Activated naive CD4-positive, alpha-beta T cell treated with anti-CD3 and anti-CD28 coated beads for 36 hours (primary cell): ENCODE data around the gene CDH24. TPM values are rescaled to one million over a fixed set of nuclear protein-coding genes. Genes with fewer than 3 reads are reported as not detected.

Experiments
- CTCF ChIA-PET: fragments of 350-600 bp; sonication (Branson Sonifier 250); formaldehyde crosslinking; loops from one replicate; lab custom pipeline; 2021; ENCODE audit warnings: antibody characterized with exemption; lab: Charles Lee
- DNase-seq: peaks from one replicate; pipeline ENCODE4 v3.0.0-alpha.2; 2020
- H3K27ac Mint-ChIP-seq: one replicate; pipeline ENCODE4 v1.8.0; 2021; ENCODE audit warnings: mild to moderate bottlenecking, mixed read lengths
- H3K27me3 Mint-ChIP-seq: one replicate; pipeline ENCODE4 v1.8.0; 2021; ENCODE audit warnings: low read depth, mixed read lengths
- H3K36me3 Mint-ChIP-seq: one replicate; pipeline ENCODE4 v1.8.0; 2021; ENCODE audit warnings: low read depth, mixed read lengths
- H3K4me1 Mint-ChIP-seq: one replicate; pipeline ENCODE4 v1.8.0; 2021; ENCODE audit warnings: low read depth, mixed read lengths
- H3K4me3 Mint-ChIP-seq: one replicate; pipeline ENCODE4 v1.8.0; 2021; ENCODE audit warnings: mild to moderate bottlenecking, moderate library complexity, mixed read lengths
- H3K9me3 Mint-ChIP-seq: one replicate; pipeline ENCODE4 v1.8.0; 2021; ENCODE audit warnings: mixed read lengths
- intact Hi-C: fragments of 100-400 bp; cut with micrococcal nuclease; formaldehyde crosslinking; loops from one replicate; pipeline ENCODE4 v1.15.1; 2023
- total RNA-seq, 2 experiments: library from RNA; stranded (reverse); gene quantifications; one replicate each; pipeline ENCODE4 v1.2.3, GENCODE V29; 2021

The CDH24 gene
- total RNA-seq = 1 to 10 TPM; 1.3 to 1.4 TPM

GRCh38 chr14:23056956-23057756 lies at the start of gene CDH24:
CDH24 (minus strand) TSS chr14:23057520; CDS start chr14:23055733, 1,787 bp downstream.
- peaks cover 16% of the 10 kb centered on the region for H3K4me1 Mint-ChIP-seq
- CTCF ChIA-PET = interaction anchor here (0.5 to 21.5 kb wide), 35 partner anchors 11 to 404 kb away, joined by 3 to 713 read pairs (median 6); partner anchors contain the start of genes ACIN1, AJUBA, C14orf119 and HAUS4
- intact Hi-C loops = loop anchor here (1.0 to 5.0 kb wide), 4 partner anchors 22 to 500 kb away; no protein-coding TSS in a partner anchor
- H3K36me3 Mint-ChIP-seq = peaks cover 13% of the 10 kb centered on the region
- H3K9me3 Mint-ChIP-seq = no peaks in the 10 kb centered on the region
- peak; percentile 70 for DNase-seq
- H3K27me3 Mint-ChIP-seq = peaks cover 5% of the 10 kb centered on the region
- no peak within 1 kb of the TSS for H3K27ac Mint-ChIP-seq
- H3K4me3 Mint-ChIP-seq = peak within 1 kb of the TSS; percentile 80

GRCh38 chr14:23106747-23107045 lies 49.4 kb upstream of the CDH24 start:
- DNase-seq = no peak
- no peaks in the 10 kb centered on the region for H3K36me3 Mint-ChIP-seq
- intact Hi-C loops = no loop called here
- no peak overlapping the region for H3K27ac Mint-ChIP-seq
- no peaks in the 10 kb centered on the region for H3K27me3 Mint-ChIP-seq
- no peak overlapping the region for H3K4me3 Mint-ChIP-seq
- CTCF ChIA-PET = no interaction called here
- no peaks in the 10 kb centered on the region for H3K9me3 Mint-ChIP-seq
- no peaks in the 10 kb centered on the region for H3K4me1 Mint-ChIP-seq

- no peak overlapping the region for H3K27ac Mint-ChIP-seq
- peaks cover under 1% of the 10 kb centered on the region for H3K36me3 Mint-ChIP-seq
- H3K9me3 Mint-ChIP-seq = no peaks in the 10 kb centered on the region
- intact Hi-C loops = no loop called here
- no peaks in the 10 kb centered on the region for H3K4me1 Mint-ChIP-seq
- CTCF ChIA-PET = interaction anchor here (0.7 kb wide), 1 partner anchor 65 kb away, joined by 3 read pairs; no protein-coding TSS in a partner anchor
- H3K4me3 Mint-ChIP-seq = no peak overlapping the region
- no peaks in the 10 kb centered on the region for H3K27me3 Mint-ChIP-seq
- no peak for DNase-seq
Observed at GRCh38 chr14:23105348-23105824, 48.1 kb upstream of the CDH24 start.

GRCh38 chr14:23104591-23105347 lies 47.4 kb upstream of the CDH24 start, which contains the start of gene CIROP:
CIROP (minus strand) TSS chr14:23104989; CDS start chr14:23104920, 69 bp downstream.
- Mint-ChIP-seq H3K9me3 (no peaks in the 10 kb centered on the region), H3K27ac (no peak within 1 kb of the TSS), H3K4me3 (no peak within 1 kb of the TSS), H3K36me3 (peaks cover 1% of the 10 kb centered on the region), H3K4me1 (no peaks in the 10 kb centered on the region), H3K27me3 (no peaks in the 10 kb centered on the region)
- CTCF ChIA-PET = interaction anchor here (2.9 kb wide), 1 partner anchor 28 kb away, joined by 12 read pairs; no protein-coding TSS in a partner anchor
- intact Hi-C loops = no loop called here
- DNase-seq = no peak

- Mint-ChIP-seq H3K27me3 (no peaks in the 10 kb centered on the region), H3K4me1 (no peaks in the 10 kb centered on the region), H3K9me3 (no peaks in the 10 kb centered on the region), H3K36me3 (peaks cover 3% of the 10 kb centered on the region), H3K27ac (no peak overlapping the region), H3K4me3 (no peak overlapping the region)
- CTCF ChIA-PET = interaction anchor here (1.2 to 2.9 kb wide), 3 partner anchors 17 to 35 kb away, joined by 3 to 12 read pairs (median 4); no protein-coding TSS in a partner anchor
- DNase-seq = no peak
- intact Hi-C loops = no loop called here
Observed at GRCh38 chr14:23104070-23104590, 46.8 kb upstream of the CDH24 start.

- Mint-ChIP-seq H3K36me3 (peaks cover 4% of the 10 kb centered on the region), H3K4me1 (no peaks in the 10 kb centered on the region), H3K4me3 (no peak overlapping the region), H3K27me3 (no peaks in the 10 kb centered on the region), H3K9me3 (no peaks in the 10 kb centered on the region), H3K27ac (no peak overlapping the region)
- CTCF ChIA-PET = interaction anchor here (1.2 to 2.9 kb wide), 4 partner anchors 17 to 35 kb away, joined by 3 to 12 read pairs (median 4); no protein-coding TSS in a partner anchor
- intact Hi-C loops = no loop called here
- no peak for DNase-seq
Observed at GRCh38 chr14:23103581-23103980, 46.3 kb upstream of the CDH24 start.

- H3K9me3 Mint-ChIP-seq = no peaks in the 10 kb centered on the region
- H3K27me3 Mint-ChIP-seq = no peaks in the 10 kb centered on the region
- peaks cover under 1% of the 10 kb centered on the region for H3K4me1 Mint-ChIP-seq
- no peak for DNase-seq
- H3K36me3 Mint-ChIP-seq = peaks cover 9% of the 10 kb centered on the region
- no peak overlapping the region for H3K4me3 Mint-ChIP-seq
- intact Hi-C loops = no loop called here
- H3K27ac Mint-ChIP-seq = no peak overlapping the region
- CTCF ChIA-PET = interaction anchor here (1.6 to 2.9 kb wide), 4 partner anchors 17 to 34 kb away, joined by 3 to 12 read pairs (median 5); no protein-coding TSS in a partner anchor
Observed at GRCh38 chr14:23102801-23103200, 45.5 kb upstream of the CDH24 start.

GRCh38 chr14:23101986-23102625 lies 44.8 kb upstream of the CDH24 start:
- DNase-seq = no peak
- H3K27me3 Mint-ChIP-seq = no peaks in the 10 kb centered on the region
- no peak overlapping the region for H3K27ac Mint-ChIP-seq
- H3K4me3 Mint-ChIP-seq = no peak overlapping the region
- peaks cover 8% of the 10 kb centered on the region for H3K4me1 Mint-ChIP-seq
- intact Hi-C loops = no loop called here
- CTCF ChIA-PET = interaction anchor here (1.5 to 2.9 kb wide), 4 partner anchors 18 to 33 kb away, joined by 3 to 12 read pairs (median 6); no protein-coding TSS in a partner anchor
- H3K36me3 Mint-ChIP-seq = peaks cover 15% of the 10 kb centered on the region
- H3K9me3 Mint-ChIP-seq = no peaks in the 10 kb centered on the region

GRCh38 chr14:23101213-23101970 lies 44.1 kb upstream of the CDH24 start:
- no peak overlapping the region for H3K27ac Mint-ChIP-seq
- H3K9me3 Mint-ChIP-seq = no peaks in the 10 kb centered on the region
- CTCF ChIA-PET = interaction anchor here (1.5 to 2.7 kb wide), 3 partner anchors 19 to 33 kb away, joined by 5 to 15 read pairs (median 6); no protein-coding TSS in a partner anchor
- no peak overlapping the region for H3K4me3 Mint-ChIP-seq
- intact Hi-C loops = no loop called here
- H3K27me3 Mint-ChIP-seq = no peaks in the 10 kb centered on the region
- peaks cover 19% of the 10 kb centered on the region for H3K36me3 Mint-ChIP-seq
- peaks cover 15% of the 10 kb centered on the region for H3K4me1 Mint-ChIP-seq
- DNase-seq = no peak

GRCh38 chr14:23099212-23099861 lies 42.0 kb upstream of the CDH24 start:
- DNase-seq = no peak
- H3K9me3 Mint-ChIP-seq = no peaks in the 10 kb centered on the region
- H3K36me3 Mint-ChIP-seq = peaks cover 19% of the 10 kb centered on the region
- no peak overlapping the region for H3K4me3 Mint-ChIP-seq
- intact Hi-C loops = no loop called here
- H3K27ac Mint-ChIP-seq = no peak overlapping the region
- H3K4me1 Mint-ChIP-seq = peaks cover 15% of the 10 kb centered on the region
- CTCF ChIA-PET = interaction anchor here (1.0 to 2.7 kb wide), 4 partner anchors 9 to 30 kb away, joined by 3 to 15 read pairs (median 6); no protein-coding TSS in a partner anchor
- no peaks in the 10 kb centered on the region for H3K27me3 Mint-ChIP-seq
